ENCODE measurements around the gene UBE2B. TPM values are rescaled to one million over a fixed set of nuclear protein-coding genes. Genes with fewer than 3 reads are reported as not detected.
A peak's percentile ranks its signal among the peaks of the same experiment; 100 is the strongest.

UBE2B gene
- total RNA-seq, 1 donor from 2014 or later, result 69.1 TPM

GRCh38 chr5:134394932-134395331, 23.6 kb downstream of the UBE2B start:
- no peak overlapping the region for H3K27ac Mint-ChIP-seq
- no peak for DNase-seq (ENCODE audit: low spot score in 2 of 2, unreplicated experiment in 2 of 2)
- no peak for TF ChIP-seq CTCF (IDR thresholded peaks at IDR 0.05; ENCODE audit: unreplicated experiment)
- no peak overlapping the region for H3K4me3 Mint-ChIP-seq
- peaks cover 40% of the 10 kb centered on the region for H3K36me3 Mint-ChIP-seq
- H3K27me3 Mint-ChIP-seq (ENCODE audit: low read depth), result no peaks in the 10 kb centered on the region
- no peaks in the 10 kb centered on the region for H3K4me1 Mint-ChIP-seq
- no peaks in the 10 kb centered on the region for H3K9me3 Mint-ChIP-seq

- DNase-seq (ENCODE audit: low spot score in 2 of 2, unreplicated experiment in 2 of 2), result no peak
- H3K27ac Mint-ChIP-seq, result no peak overlapping the region
- no peaks in the 10 kb centered on the region for H3K4me1 Mint-ChIP-seq
- H3K4me3 Mint-ChIP-seq, result no peak overlapping the region
- TF ChIP-seq CTCF (IDR thresholded peaks at IDR 0.05; ENCODE audit: unreplicated experiment), result no peak
- no peaks in the 10 kb centered on the region for H3K9me3 Mint-ChIP-seq
- H3K27me3 Mint-ChIP-seq (ENCODE audit: low read depth), result no peaks in the 10 kb centered on the region
- peaks cover 38% of the 10 kb centered on the region for H3K36me3 Mint-ChIP-seq
Observed at GRCh38 chr5:134396274-134396673, 24.9 kb downstream of the UBE2B start.

- DNase-seq (ENCODE audit: low spot score in 2 of 2, unreplicated experiment in 2 of 2), result no peak
- Mint-ChIP-seq H3K4me3 (no peak overlapping the region), H3K9me3 (no peaks in the 10 kb centered on the region), H3K36me3 (peaks cover 34% of the 10 kb centered on the region), H3K27me3 (ENCODE audit: low read depth) (no peaks in the 10 kb centered on the region), H3K27ac (no peak overlapping the region), H3K4me1 (no peaks in the 10 kb centered on the region)
- TF ChIP-seq CTCF (IDR thresholded peaks at IDR 0.05; ENCODE audit: unreplicated experiment), result no peak
Observed at GRCh38 chr5:134397196-134397595, 25.8 kb downstream of the UBE2B start.

- H3K4me1 Mint-ChIP-seq, result peaks cover 8% of the 10 kb centered on the region
- no peak overlapping the region for H3K4me3 Mint-ChIP-seq
- H3K36me3 Mint-ChIP-seq, result peaks cover 29% of the 10 kb centered on the region
- TF ChIP-seq CTCF (IDR thresholded peaks at IDR 0.05; ENCODE audit: unreplicated experiment), result no peak
- H3K27me3 Mint-ChIP-seq (ENCODE audit: low read depth), result no peaks in the 10 kb centered on the region
- no peaks in the 10 kb centered on the region for H3K9me3 Mint-ChIP-seq
- no peak overlapping the region for H3K27ac Mint-ChIP-seq
- DNase-seq (ENCODE audit: low spot score in 2 of 2, unreplicated experiment in 2 of 2), result no peak
Observed at GRCh38 chr5:134398609-134399155, 27.3 kb downstream of the UBE2B start.

GRCh38 chr5:134403951-134404350, 32.6 kb downstream of the UBE2B start:
- Mint-ChIP-seq H3K27me3 (ENCODE audit: low read depth) (no peaks in the 10 kb centered on the region), H3K4me3 (no peak overlapping the region), H3K4me1 (peaks cover 8% of the 10 kb centered on the region), H3K9me3 (no peaks in the 10 kb centered on the region), H3K27ac (peak overlapping the region; percentile 30), H3K36me3 (peaks cover 12% of the 10 kb centered on the region)
- TF ChIP-seq CTCF (IDR thresholded peaks at IDR 0.05; ENCODE audit: unreplicated experiment), result no peak
- no peak for DNase-seq (ENCODE audit: low spot score in 2 of 2, unreplicated experiment in 2 of 2)

- peaks cover 27% of the 10 kb centered on the region for H3K4me1 Mint-ChIP-seq
- TF ChIP-seq CTCF (IDR thresholded peaks at IDR 0.05; ENCODE audit: unreplicated experiment), result no peak
- H3K27ac Mint-ChIP-seq, result no peak overlapping the region
- no peak overlapping the region for H3K4me3 Mint-ChIP-seq
- H3K9me3 Mint-ChIP-seq, result no peaks in the 10 kb centered on the region
- H3K27me3 Mint-ChIP-seq (ENCODE audit: low read depth), result no peaks in the 10 kb centered on the region
- H3K36me3 Mint-ChIP-seq, result peaks cover under 1% of the 10 kb centered on the region
- DNase-seq (ENCODE audit: low spot score in 2 of 2, unreplicated experiment in 2 of 2), result no peak
Observed at GRCh38 chr5:134406390-134406789, 35.0 kb downstream of the UBE2B start.

Data from mesothelial cell of epicardium (in vitro differentiated cells).